Raji (cell line): ENCODE results near the gene ZNF565.
A peak's percentile ranks its signal among the peaks of the same experiment; 100 is the strongest.

Experiments
- POLR2A ChIP-seq: IDR thresholded peaks from 2 replicates; pipeline ENCODE4 v1.6.1; 2011; ENCODE audit warnings: low read depth, low read length, control low read depth; ENCODE audit not compliant: insufficient read depth

Gene ZNF565

GRCh38 chr19:36225219-36225892 is 10.9 kb upstream of the ZNF565 start:
- no peak for TF ChIP-seq POLR2A

- TF ChIP-seq POLR2A = no peak
These were observed 8.0 kb upstream of the ZNF565 start for GRCh38 chr19:36222503-36222902.

GRCh38 chr19:36221474-36221873 is 7.0 kb upstream of the ZNF565 start:
- no peak for TF ChIP-seq POLR2A

- TF ChIP-seq POLR2A = no peak
These were observed 1.0 kb upstream of the ZNF565 start for GRCh38 chr19:36215276-36216123.

- peak; percentile 21; the same call in 1 of the 2 replicates for TF ChIP-seq POLR2A
These were observed 1.6 kb downstream of the ZNF565 start for GRCh38 chr19:36212895-36213294.

GRCh38 chr19:36210497-36210896 is 4.0 kb downstream of the ZNF565 start:
- TF ChIP-seq POLR2A = no peak

- no peak for TF ChIP-seq POLR2A
These were observed 5.1 kb downstream of the ZNF565 start for GRCh38 chr19:36209372-36209771.

- TF ChIP-seq POLR2A = peak; percentile 46; the same call in 1 of the 2 replicates
These were observed 6.7 kb downstream of the ZNF565 start for GRCh38 chr19:36207605-36208252.

- TF ChIP-seq POLR2A = no peak
These were observed 11.2 kb downstream of the ZNF565 start for GRCh38 chr19:36203293-36203692.

- TF ChIP-seq POLR2A = no peak
These were observed 12.8 kb downstream of the ZNF565 start for GRCh38 chr19:36201684-36202083.

- TF ChIP-seq POLR2A = no peak
These were observed 16.3 kb downstream of the ZNF565 start for GRCh38 chr19:36198119-36198518.

GRCh38 chr19:36196249-36196648 is 18.2 kb downstream of the ZNF565 start:
- TF ChIP-seq POLR2A = no peak

GRCh38 chr19:36183245-36183628 is 31.2 kb downstream of the ZNF565 start:
- TF ChIP-seq POLR2A = no peak

- TF ChIP-seq POLR2A = no peak
These were observed 31.7 kb downstream of the ZNF565 start for GRCh38 chr19:36182612-36183244.

GRCh38 chr19:36172852-36173251 is 41.6 kb downstream of the ZNF565 start:
- no peak for TF ChIP-seq POLR2A
